HepG2 (cell line): ENCODE data around the gene ZNF227. TPM values are rescaled to one million over a fixed set of nuclear protein-coding genes. Genes with fewer than 3 reads are reported as not detected.
A peak's percentile ranks its signal among the peaks of the same experiment; 100 is the strongest.

Source experiments
- CCAR2 ChIP-seq: fragments of 200-400 bp; formaldehyde crosslinking; optimal IDR thresholded peaks from 2 replicates; pipeline ENCODE3; 2018; ENCODE audit warnings: low read depth, mild to moderate bottlenecking, low read length, moderate library complexity
- DNMT3B ChIP-seq: conservative IDR thresholded peaks from 2 replicates; pipeline ENCODE4 v1.6.1; 2016; ENCODE audit warnings: missing biosample characterization, control low read depth
- GATA4 ChIP-seq: sonication (generic); IDR thresholded peaks from 2 replicates; pipeline ENCODE4 v1.6.1; 2016; ENCODE audit warnings: antibody characterized with exemption, low read depth, borderline replicate concordance
- KDM4B ChIP-seq: sonication (generic); formaldehyde crosslinking; IDR thresholded peaks from 2 replicates; pipeline ENCODE4 v1.4.0; 2020; ENCODE audit warnings: missing genetic modification reagents
- KDM5B ChIP-seq: sonication (generic); formaldehyde crosslinking; IDR thresholded peaks from 2 replicates; pipeline ENCODE4 v1.4.0; 2020; ENCODE audit warnings: missing genetic modification reagents, mild to moderate bottlenecking, borderline replicate concordance
- KLF13 ChIP-seq: sonication (generic); formaldehyde crosslinking; IDR thresholded peaks from 2 replicates; pipeline ENCODE4 v1.4.0; 2020; ENCODE audit warnings: mild to moderate bottlenecking, missing genetic modification reagents
- KMT2B ChIP-seq: IDR thresholded peaks from 2 replicates; pipeline ENCODE4 v1.6.1; 2016; ENCODE audit warnings: missing genetic modification reagents, missing compliant biosample characterization
- MIXL1 ChIP-seq: IDR thresholded peaks from 2 replicates; pipeline ENCODE4 v1.6.1; 2016
- MYC ChIP-seq: sonication (generic); formaldehyde crosslinking; IDR thresholded peaks from 2 replicates; pipeline ENCODE4 v1.9.0; 2021; ENCODE audit warnings: missing genetic modification reagents, borderline replicate concordance
- NFE2L1 ChIP-seq: sonication (generic); formaldehyde crosslinking; IDR thresholded peaks from 2 replicates; pipeline ENCODE4 v1.4.0; 2020; ENCODE audit warnings: missing genetic modification reagents, mild to moderate bottlenecking, borderline replicate concordance
- ZBTB3 ChIP-seq: sonication (generic); formaldehyde crosslinking; IDR thresholded peaks from 2 replicates; pipeline ENCODE4 v1.4.0; 2020; ENCODE audit warnings: low read depth, mild to moderate bottlenecking, moderate library complexity, missing genetic modification reagents, borderline replicate concordance
- ZNF160 ChIP-seq: sonication (generic); formaldehyde crosslinking; IDR thresholded peaks from 2 replicates; pipeline ENCODE4 v1.8.0; 2022; ENCODE audit warnings: mild to moderate bottlenecking, inconsistent platforms, missing genetic modification reagents
- ZNF263 ChIP-seq: sonication (generic); formaldehyde crosslinking; IDR thresholded peaks from 2 replicates; pipeline ENCODE4 v1.4.0; 2020; ENCODE audit warnings: missing genetic modification reagents
- ZNF570 ChIP-seq: sonication (generic); formaldehyde crosslinking; IDR thresholded peaks from 2 replicates; pipeline ENCODE4 v1.4.0; 2020; ENCODE audit warnings: mild to moderate bottlenecking, missing genetic modification reagents, borderline replicate concordance
- ZNF629 ChIP-seq: sonication (generic); formaldehyde crosslinking; conservative IDR thresholded peaks from 2 replicates; pipeline ENCODE4 v1.5.0; 2020; ENCODE audit warnings: missing genetic modification reagents
- ZNF660 ChIP-seq: sonication (generic); formaldehyde crosslinking; IDR thresholded peaks from 2 replicates; pipeline ENCODE4 v1.5.1; 2020; ENCODE audit warnings: mild to moderate bottlenecking, low read depth, missing genetic modification reagents, borderline replicate concordance
- ZNF773 ChIP-seq: sonication (generic); formaldehyde crosslinking; IDR thresholded peaks from 2 replicates; pipeline ENCODE4 v1.4.0; 2020; ENCODE audit warnings: missing genetic modification reagents, borderline replicate concordance
- polyA plus RNA-seq, 8 experiments: library from polyadenylated mRNA; depleted of rRNA in 3 of 8; stranded (reverse) in 7 of 8; unstranded in 1 of 8; fragments of >200 nt; fragmentation: Illumina TruSeq in 4 of 8; extraction: Trizol in 4 of 8; gene quantifications; 2 replicates each; pipeline versions ENCODE4 v1.2.1 to v1.2.3, GENCODE V29; 2011 to 2016; ENCODE audit warnings: low read depth in 4 of 8, missing spikeins in 1 of 8, mixed read lengths in 1 of 8; ENCODE audit not compliant: insufficient read depth in 1 of 8
- total RNA-seq, 5 experiments: library from RNA; depleted of rRNA; stranded (reverse); fragments of >200 nt; fragmentation: Illumina TruSeq; extraction: Trizol; gene quantifications; 2 replicates each; pipeline ENCODE4 v1.2.3, GENCODE V29; 2016; ENCODE audit warnings: low read depth in 1 of 5
- TF ChIP-seq, protein P1 (sequence below): sonication (generic); formaldehyde crosslinking; IDR thresholded peaks from 2 replicates; pipeline ENCODE4 v1.4.0; 2020; ENCODE audit warnings: missing genetic modification reagents
- TF ChIP-seq, protein P2 (sequence below), 2 experiments: sonication (generic) in 1 of 2; formaldehyde crosslinking in 1 of 2; IDR thresholded peaks; 2 replicates each; pipeline versions ENCODE4 v1.5.1 to v1.6.1; 2011 to 2020; ENCODE audit warnings: borderline replicate concordance in 1 of 2, low read depth in 1 of 2, low read length in 1 of 2, mild to moderate bottlenecking in 1 of 2, missing genetic modification reagents in 1 of 2, moderate library complexity in 1 of 2
- TF ChIP-seq, protein P3 (sequence below): sonication (generic); formaldehyde crosslinking; IDR thresholded peaks from 2 replicates; pipeline ENCODE4 v1.9.0; 2022; ENCODE audit warnings: low read depth, missing genetic modification reagents
- TF ChIP-seq, protein P4 (sequence below): IDR thresholded peaks from 2 replicates; pipeline ENCODE4 v1.6.1; 2016

ZNF227 gene
- total and polyA plus RNA-seq, 2 of the 13 experiments (the other 11 are each of a cell fraction or from before 2014, with no cell fraction given), result 3.1 to 16.8 TPM

DNA sequence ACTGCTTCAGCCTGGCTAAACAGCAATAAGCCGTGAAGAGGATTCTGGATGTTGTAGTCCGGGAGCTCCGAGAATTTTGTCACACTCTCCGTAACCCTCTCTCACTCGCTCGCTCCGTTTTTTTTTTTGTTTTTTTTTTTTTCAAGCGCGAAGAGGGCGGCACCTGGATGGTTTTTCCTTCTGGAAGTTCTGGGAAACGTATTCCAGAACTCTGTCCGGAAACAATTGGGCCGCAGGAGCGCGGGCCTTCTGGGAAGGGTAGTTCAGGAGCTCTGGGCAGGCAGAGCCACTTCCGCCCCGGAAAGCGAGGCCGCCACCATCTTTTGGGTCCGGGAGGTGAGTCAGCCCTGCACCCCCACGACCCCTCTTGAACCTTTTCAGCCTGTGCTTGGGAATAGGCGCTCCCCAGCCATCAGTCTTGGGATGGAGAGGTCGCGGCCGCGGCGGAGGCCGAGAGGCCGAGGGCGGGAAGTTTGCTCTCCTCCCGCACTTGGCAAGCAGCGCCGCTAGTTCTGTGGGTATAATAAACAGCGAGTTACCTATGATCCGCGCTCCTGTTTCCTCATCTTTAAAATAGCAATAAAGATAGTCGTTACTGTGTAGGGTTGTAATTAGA lies at the start of gene ZNF227 (continued):
- TF ChIP-seq KMT2B (CRISPR knock-in tag), result peak; percentile 84
- TF ChIP-seq ZBTB3 (CRISPR knock-in tag), result no peak
- TF ChIP-seq ZNF570, result no peak
- TF ChIP-seq, protein P1, sequence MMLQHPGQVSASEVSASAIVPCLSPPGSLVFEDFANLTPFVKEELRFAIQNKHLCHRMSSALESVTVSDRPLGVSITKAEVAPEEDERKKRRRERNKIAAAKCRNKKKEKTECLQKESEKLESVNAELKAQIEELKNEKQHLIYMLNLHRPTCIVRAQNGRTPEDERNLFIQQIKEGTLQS, result peak; percentile 62; the same call in 1 of the 2 replicates
- no peak; the same call in 1 of the 2 replicates for TF ChIP-seq DNMT3B (CRISPR knock-in tag)
- TF ChIP-seq KLF13 (CRISPR knock-in tag), result no peak
- TF ChIP-seq, protein P2, sequence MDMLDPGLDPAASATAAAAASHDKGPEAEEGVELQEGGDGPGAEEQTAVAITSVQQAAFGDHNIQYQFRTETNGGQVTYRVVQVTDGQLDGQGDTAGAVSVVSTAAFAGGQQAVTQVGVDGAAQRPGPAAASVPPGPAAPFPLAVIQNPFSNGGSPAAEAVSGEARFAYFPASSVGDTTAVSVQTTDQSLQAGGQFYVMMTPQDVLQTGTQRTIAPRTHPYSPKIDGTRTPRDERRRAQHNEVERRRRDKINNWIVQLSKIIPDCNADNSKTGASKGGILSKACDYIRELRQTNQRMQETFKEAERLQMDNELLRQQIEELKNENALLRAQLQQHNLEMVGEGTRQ (IDR thresholded peaks at IDR 0.05; ENCODE audit: low read depth, low read length), result no peak
- TF ChIP-seq, protein P2 (CRISPR knock-in tag; IDR thresholded peaks at IDR 0.05; ENCODE audit: borderline replicate concordance), result 0 out of 2 replicates have a peak, but pooled peaks have one; percentile 17
- no peak for TF ChIP-seq ZNF160 (CRISPR knock-in tag)
- TF ChIP-seq CCAR2, result no peak
- TF ChIP-seq ZNF263 (CRISPR knock-in tag), result no peak
- TF ChIP-seq ZNF629, result no peak
- TF ChIP-seq GATA4, result no peak
- no peak for TF ChIP-seq ZNF660 (CRISPR knock-in tag)
- peak; percentile 81; the same call in 1 of the 2 replicates for TF ChIP-seq KDM4B (CRISPR knock-in tag)
- TF ChIP-seq MIXL1 (CRISPR knock-in tag), result peak; percentile 49; the same call in 1 of the 2 replicates
- TF ChIP-seq, protein P3, sequence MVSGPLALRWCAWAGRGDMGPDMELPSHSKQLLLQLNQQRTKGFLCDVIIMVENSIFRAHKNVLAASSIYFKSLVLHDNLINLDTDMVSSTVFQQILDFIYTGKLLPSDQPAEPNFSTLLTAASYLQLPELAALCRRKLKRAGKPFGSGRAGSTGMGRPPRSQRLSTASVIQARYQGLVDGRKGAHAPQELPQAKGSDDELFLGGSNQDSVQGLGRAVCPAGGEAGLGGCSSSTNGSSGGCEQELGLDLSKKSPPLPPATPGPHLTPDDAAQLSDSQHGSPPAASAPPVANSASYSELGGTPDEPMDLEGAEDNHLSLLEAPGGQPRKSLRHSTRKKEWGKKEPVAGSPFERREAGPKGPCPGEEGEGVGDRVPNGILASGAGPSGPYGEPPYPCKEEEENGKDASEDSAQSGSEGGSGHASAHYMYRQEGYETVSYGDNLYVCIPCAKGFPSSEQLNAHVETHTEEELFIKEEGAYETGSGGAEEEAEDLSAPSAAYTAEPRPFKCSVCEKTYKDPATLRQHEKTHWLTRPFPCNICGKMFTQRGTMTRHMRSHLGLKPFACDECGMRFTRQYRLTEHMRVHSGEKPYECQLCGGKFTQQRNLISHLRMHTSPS, result no peak
- peak; percentile 73; the same call in 1 of the 2 replicates for TF ChIP-seq KDM5B (CRISPR knock-in tag)
- peak; percentile 36; the same call in 1 of the 2 replicates for TF ChIP-seq MYC (CRISPR knock-in tag)
- TF ChIP-seq NFE2L1 (CRISPR knock-in tag), result no peak
- TF ChIP-seq ZNF773 (CRISPR knock-in tag), result no peak
- TF ChIP-seq, protein P4, sequence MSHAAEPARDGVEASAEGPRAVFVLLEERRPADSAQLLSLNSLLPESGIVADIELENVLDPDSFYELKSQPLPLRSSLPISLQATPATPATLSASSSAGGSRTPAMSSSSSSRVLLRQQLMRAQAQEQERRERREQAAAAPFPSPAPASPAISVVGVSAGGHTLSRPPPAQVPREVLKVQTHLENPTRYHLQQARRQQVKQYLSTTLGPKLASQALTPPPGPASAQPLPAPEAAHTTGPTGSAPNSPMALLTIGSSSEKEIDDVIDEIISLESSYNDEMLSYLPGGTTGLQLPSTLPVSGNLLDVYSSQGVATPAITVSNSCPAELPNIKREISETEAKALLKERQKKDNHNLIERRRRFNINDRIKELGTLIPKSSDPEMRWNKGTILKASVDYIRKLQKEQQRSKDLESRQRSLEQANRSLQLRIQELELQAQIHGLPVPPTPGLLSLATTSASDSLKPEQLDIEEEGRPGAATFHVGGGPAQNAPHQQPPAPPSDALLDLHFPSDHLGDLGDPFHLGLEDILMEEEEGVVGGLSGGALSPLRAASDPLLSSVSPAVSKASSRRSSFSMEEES (CRISPR knock-in tag), result 0 out of 2 replicates have a peak, but pooled peaks have one; percentile 24
